Lower lobe of right lung (tissue), 2 donors: Measurements from ENCODE around the gene GLB1L. TPM values are rescaled to one million over a fixed set of nuclear protein-coding genes. Genes with fewer than 3 reads are reported as not detected.

Experiments used
- ATAC-seq, 2 donors: fragments of 200-7000 bp; cut with Tn5 transposase; one replicate each; pipeline ENCODE4 v1.9.1; 2020 to 2022; ENCODE audit warnings: mild to moderate bottlenecking in 2 of 2, moderate library complexity in 2 of 2
- DNase-seq: peaks from one replicate; pipeline ENCODE4 v3.0.0-alpha.2; 2020
- H3K27ac ChIP-seq: fragments of 200-600 bp; one replicate; pipeline ENCODE4 v1.8.0; 2022
- H3K27me3 ChIP-seq: fragments of 200-600 bp; one replicate; pipeline ENCODE4 v1.8.0; 2022; ENCODE audit warnings: low read depth
- H3K36me3 ChIP-seq: fragments of 200-600 bp; one replicate; pipeline ENCODE4 v1.8.0; 2022; ENCODE audit warnings: mild to moderate bottlenecking
- H3K4me1 ChIP-seq: fragments of 200-600 bp; one replicate; pipeline ENCODE4 v1.8.0; 2022
- H3K4me3 ChIP-seq: fragments of 200-600 bp; one replicate; pipeline ENCODE4 v1.8.0; 2022; ENCODE audit warnings: mild to moderate bottlenecking
- H3K9me3 ChIP-seq: fragments of 200-600 bp; one replicate; pipeline ENCODE4 v1.8.0; 2022
- intact Hi-C: fragments of 100-400 bp; cut with DNase I; formaldehyde crosslinking; loops from one replicate; pipeline ENCODE4 v1.11.0; 2022
- long read RNA-seq: library from polyadenylated mRNA; unstranded; transcript quantifications from one replicate; pipeline ENCODE4 v2.0.0, GENCODE V29; 2021
- total RNA-seq: library from RNA; stranded (reverse); fragmentation: NEBNext Ultra II Directional; extraction: Animal tissue kit (Norgen Biotek cat#: 25700); gene quantifications from one replicate; pipeline ENCODE4 v1.2.1, GENCODE V29; 2021
- TF ChIP-seq, protein P1 (sequence below): fragments of 200-600 bp; IDR thresholded peaks from one replicate; pipeline ENCODE4 v1.8.0; 2022; ENCODE audit warnings: antibody characterized with exemption, mild to moderate bottlenecking
- donor health status: DM: no; HTN: yes; CAD: no; lungs with severe emphysema.

GLB1L gene
- 12.6 TPM for total RNA-seq
- long read RNA-seq, partial matches to known transcripts, result 5 of 10 reads
- long read RNA-seq, other reads (novel, unspliced or antisense), result 4 of 10 reads

DNA sequence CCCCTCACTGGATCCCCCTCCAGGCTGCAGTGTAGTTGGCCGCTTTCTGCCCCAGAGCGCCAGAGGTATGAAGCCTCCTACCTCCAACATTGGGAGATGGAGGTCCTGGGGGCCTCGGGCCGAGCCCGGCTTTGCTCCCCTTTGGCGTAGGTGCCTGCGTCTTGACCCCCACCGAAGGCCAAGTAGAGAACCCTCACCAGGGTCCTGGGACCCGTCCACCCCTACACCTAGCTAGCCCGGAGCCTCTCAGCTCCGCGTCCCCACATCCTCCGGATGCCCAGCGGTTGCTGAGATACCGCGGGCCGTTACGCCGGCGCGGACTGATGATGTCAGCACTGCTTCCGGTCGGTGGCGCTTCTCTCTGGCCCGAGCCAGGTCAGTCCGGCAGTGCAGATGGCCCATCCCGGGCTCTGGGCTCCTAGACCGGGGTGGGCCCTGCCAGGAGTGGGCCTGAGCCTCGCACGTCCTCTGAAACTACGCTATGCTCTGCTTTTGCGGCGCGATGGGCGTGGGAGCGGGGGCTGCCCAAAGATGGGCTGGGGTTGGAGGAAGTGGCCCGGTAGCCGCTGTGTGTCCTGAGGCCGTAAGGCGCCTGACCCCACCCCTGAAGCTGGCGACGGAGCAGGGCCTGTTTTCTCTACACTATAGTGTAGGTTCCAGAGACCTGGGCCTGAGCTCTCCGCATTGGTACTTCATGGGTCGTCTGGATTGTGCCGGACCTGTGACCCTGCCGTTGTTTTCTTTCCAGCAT lies at the start of gene GLB1L, which contains the start of gene STK16:
Gene GLB1L (minus strand): TSS at position 297 of the 751 bp plus-strand sequence. CDS start 1,871 bp downstream, outside the sequence.
Gene STK16 (plus strand): TSS at position 332 of the 751 bp plus-strand sequence. CDS start 521 bp downstream, outside the sequence.
- no peaks in the 10 kb centered on the region for H3K27me3 ChIP-seq
- peaks cover 57% of the 10 kb centered on the region for H3K4me1 ChIP-seq
- TF ChIP-seq, protein P1, sequence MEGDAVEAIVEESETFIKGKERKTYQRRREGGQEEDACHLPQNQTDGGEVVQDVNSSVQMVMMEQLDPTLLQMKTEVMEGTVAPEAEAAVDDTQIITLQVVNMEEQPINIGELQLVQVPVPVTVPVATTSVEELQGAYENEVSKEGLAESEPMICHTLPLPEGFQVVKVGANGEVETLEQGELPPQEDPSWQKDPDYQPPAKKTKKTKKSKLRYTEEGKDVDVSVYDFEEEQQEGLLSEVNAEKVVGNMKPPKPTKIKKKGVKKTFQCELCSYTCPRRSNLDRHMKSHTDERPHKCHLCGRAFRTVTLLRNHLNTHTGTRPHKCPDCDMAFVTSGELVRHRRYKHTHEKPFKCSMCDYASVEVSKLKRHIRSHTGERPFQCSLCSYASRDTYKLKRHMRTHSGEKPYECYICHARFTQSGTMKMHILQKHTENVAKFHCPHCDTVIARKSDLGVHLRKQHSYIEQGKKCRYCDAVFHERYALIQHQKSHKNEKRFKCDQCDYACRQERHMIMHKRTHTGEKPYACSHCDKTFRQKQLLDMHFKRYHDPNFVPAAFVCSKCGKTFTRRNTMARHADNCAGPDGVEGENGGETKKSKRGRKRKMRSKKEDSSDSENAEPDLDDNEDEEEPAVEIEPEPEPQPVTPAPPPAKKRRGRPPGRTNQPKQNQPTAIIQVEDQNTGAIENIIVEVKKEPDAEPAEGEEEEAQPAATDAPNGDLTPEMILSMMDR, result no peak
- H3K36me3 ChIP-seq, result peaks cover 19% of the 10 kb centered on the region
- H3K4me3 ChIP-seq, result peak within 1 kb of the TSS; percentile 97
- peak; percentile 91 to 94 for ATAC-seq
- peak within 1 kb of the TSS; percentile 98 for H3K27ac ChIP-seq
- H3K9me3 ChIP-seq, result no peaks in the 10 kb centered on the region
- peak; percentile 97 for DNase-seq
- intact Hi-C loops, result no loop called here

DNA sequence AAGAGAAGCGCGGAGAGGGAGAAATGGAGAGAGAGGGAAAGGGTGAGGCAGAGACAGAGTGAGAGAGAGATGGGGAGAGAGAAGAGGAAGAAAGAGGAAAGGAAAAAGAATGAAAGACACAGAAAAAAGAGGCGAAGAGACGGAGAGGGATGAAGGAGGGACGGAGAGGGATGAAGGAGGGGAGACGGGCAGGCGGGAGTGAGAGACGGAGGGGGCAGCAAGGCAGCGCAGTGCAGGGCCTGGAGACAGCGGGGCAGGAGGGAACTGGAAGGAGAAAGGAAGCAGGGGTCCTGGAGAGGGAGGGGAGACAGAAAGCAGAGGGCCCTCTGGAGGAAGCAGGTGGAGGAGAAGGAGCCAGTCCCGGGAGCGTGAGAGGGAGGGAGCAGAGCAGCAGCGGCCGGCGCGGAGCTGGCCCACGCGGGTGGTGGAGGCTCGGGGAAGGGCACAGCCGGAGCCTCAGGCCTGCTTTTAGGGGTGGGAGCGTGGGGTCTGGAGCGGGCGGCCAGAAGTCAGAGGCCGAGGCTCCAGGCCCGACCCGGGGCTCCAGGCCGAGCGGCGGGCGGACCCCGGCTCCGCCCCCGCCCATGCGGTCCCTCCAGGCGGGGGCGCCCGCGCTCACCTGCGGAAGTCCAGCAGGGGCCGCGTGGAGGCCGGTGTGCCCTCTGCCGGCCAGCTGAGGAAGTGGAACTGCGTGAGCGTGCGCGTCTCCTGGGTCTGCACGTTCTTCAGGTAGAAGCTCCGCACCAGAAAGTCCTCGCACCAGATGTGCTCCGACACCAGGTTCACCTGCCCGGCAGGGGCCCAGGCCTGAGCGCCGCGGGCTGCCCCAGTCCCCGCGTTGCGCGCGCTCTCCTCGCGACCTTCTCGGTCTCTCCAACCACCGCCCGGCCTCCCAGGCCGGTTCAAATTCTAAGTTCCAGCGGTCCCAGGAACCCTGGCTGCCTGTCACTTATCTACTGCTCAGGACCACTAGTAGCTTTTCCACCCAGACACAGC lies 49.4 kb upstream of the GLB1L start:
- H3K27me3 ChIP-seq, result peaks cover 8% of the 10 kb centered on the region
- no peaks in the 10 kb centered on the region for H3K36me3 ChIP-seq
- DNase-seq, result peak; percentile 93
- peaks cover 23% of the 10 kb centered on the region for H3K4me1 ChIP-seq
- peak overlapping the region; percentile 61 for H3K4me3 ChIP-seq
- peak overlapping the region; percentile 71 for H3K27ac ChIP-seq
- no peaks in the 10 kb centered on the region for H3K9me3 ChIP-seq
- intact Hi-C loops, result no loop called here
- TF ChIP-seq, protein P1, result peak; percentile 99
- ATAC-seq, result peak; percentile 96 to 97

DNA sequence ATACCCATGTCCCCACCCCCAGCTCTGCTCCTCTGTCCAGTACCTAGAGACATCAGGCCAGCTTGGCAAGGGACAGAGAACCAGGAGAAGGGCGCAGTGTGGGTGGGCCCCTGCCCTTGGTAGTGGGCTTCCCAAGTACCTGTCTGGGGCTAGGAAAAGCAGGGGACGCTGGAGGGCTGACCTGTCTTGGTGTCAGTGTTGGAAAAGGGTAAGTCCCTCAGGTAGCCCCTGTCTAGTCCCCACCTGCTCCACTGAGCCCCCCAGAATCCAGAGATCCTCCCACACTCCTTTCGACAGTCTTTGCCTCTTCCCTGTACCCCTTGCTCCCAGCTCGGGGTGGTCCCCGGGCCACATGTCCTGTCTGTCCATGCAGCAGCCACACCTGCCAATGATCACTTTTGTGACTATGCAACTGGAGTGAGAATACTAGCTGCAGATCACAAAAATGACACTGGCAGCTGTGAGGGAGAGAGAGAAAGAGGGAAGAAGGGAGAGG lies 48.5 kb upstream of the GLB1L start:
- Histone ChIP-seq H3K36me3 (no peaks in the 10 kb centered on the region), H3K9me3 (no peaks in the 10 kb centered on the region), H3K27ac (no peak overlapping the region), H3K4me1 (peaks cover 24% of the 10 kb centered on the region), H3K4me3 (no peak overlapping the region), H3K27me3 (no peaks in the 10 kb centered on the region)
- ATAC-seq (no peak), DNase-seq (no peak)
- TF ChIP-seq, protein P1, result no peak
- intact Hi-C loops, result no loop called here

DNA sequence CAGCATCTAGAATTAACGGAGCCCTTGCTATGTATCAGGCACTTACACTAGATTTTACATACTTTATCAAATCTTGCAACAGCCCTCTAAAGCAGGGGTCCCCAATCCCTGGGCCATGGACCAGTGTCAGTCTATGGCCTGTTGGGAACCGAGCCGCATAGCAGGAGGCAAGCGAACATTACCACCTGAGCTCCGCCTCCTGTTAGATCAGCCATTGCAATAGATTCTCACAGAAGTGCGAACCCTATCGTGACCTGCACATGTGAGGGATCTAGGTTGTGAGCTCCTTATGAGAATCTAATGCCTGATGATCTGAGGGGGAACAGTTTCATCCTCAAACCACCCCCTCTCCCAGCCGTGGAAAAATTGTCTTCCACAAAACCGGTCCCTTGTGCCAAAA lies 47.4 kb upstream of the GLB1L start:
- no peak overlapping the region for H3K4me3 ChIP-seq
- H3K4me1 ChIP-seq, result peaks cover 20% of the 10 kb centered on the region
- DNase-seq (no peak), ATAC-seq (no peak)
- no peaks in the 10 kb centered on the region for H3K9me3 ChIP-seq
- no peaks in the 10 kb centered on the region for H3K27me3 ChIP-seq
- H3K36me3 ChIP-seq, result no peaks in the 10 kb centered on the region
- H3K27ac ChIP-seq, result no peak overlapping the region
- TF ChIP-seq, protein P1, result no peak
- intact Hi-C loops, result no loop called here

DNA sequence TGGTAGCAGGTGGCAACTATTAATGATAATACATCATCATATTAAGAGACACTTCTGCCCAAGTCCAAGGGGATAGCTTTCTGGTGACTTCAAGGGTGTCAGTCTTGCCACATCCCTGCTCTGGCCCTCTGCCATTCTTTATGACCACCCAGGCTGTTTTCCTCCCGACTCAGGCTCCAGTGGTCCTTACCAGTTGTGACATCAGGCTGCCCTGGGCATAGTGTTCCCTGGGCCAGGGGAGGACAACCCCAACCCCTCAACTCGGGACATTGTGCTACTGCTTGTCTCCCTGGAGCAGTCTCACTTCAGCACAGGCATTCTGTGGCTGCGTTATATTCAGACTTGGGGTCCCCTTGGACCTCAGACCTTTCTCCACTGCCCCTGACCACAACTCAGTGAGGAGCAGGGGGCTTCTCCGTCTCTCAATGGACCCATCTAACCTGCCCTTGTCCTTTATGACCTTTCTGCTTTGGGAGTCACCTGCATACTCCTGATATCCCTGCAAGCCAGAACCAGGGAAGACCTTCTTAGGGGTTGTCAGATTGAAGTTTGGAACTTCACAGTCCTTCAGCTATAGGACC lies 46.8 kb upstream of the GLB1L start:
- DNase-seq (no peak), ATAC-seq (no peak)
- no peaks in the 10 kb centered on the region for H3K36me3 ChIP-seq
- no peaks in the 10 kb centered on the region for H3K9me3 ChIP-seq
- intact Hi-C loops, result no loop called here
- TF ChIP-seq, protein P1, result no peak
- no peaks in the 10 kb centered on the region for H3K27me3 ChIP-seq
- no peak overlapping the region for H3K4me3 ChIP-seq
- H3K27ac ChIP-seq, result no peak overlapping the region
- peaks cover 20% of the 10 kb centered on the region for H3K4me1 ChIP-seq
